Left lung (tissue), 10 donors: Measurements from ENCODE around the gene VEPH1. TPM values are rescaled to one million over a fixed set of nuclear protein-coding genes. Genes with fewer than 3 reads are reported as not detected.

ENCODE experiments used
- ATAC-seq: fragments of 200-7000 bp; cut with Tn5 transposase; one replicate; pipeline ENCODE4 v1.9.1; 2020; ENCODE audit warnings: moderate library complexity
- DNase-seq, 4 donors: peaks; one replicate each; pipeline ENCODE4 v3.0.0-alpha.2; 2013 to 2020
- H3K27ac ChIP-seq, 2 donors: fragments of 200-600 bp; sonication (generic) in 1 of 2; one replicate each; pipeline versions ENCODE4 v1.5.0 to v1.8.0; 2020 to 2021
- H3K27me3 ChIP-seq, 2 donors: fragments of 200-600 bp; sonication (generic) in 1 of 2; one replicate each; pipeline versions ENCODE4 v1.5.0 to v1.8.0; 2020 to 2021
- H3K36me3 ChIP-seq, 2 donors: fragments of 200-600 bp; sonication (generic) in 1 of 2; one replicate each; pipeline versions ENCODE4 v1.5.0 to v1.8.0; 2020 to 2021
- H3K4me1 ChIP-seq, 2 donors: fragments of 200-600 bp; one replicate each; pipeline ENCODE4 v1.8.0; 2021
- H3K4me3 ChIP-seq, 2 donors: fragments of 200-600 bp; sonication (generic) in 1 of 2; one replicate each; pipeline versions ENCODE4 v1.5.0 to v1.8.0; 2020 to 2021; ENCODE audit warnings: mild to moderate bottlenecking in 1 of 2
- H3K9me3 ChIP-seq, 2 donors: fragments of 200-600 bp; sonication (generic) in 1 of 2; one replicate each; pipeline versions ENCODE4 v1.5.0 to v1.8.0; 2020 to 2021
- intact Hi-C, 2 donors: fragments of 100-400 bp; cut with DNase I; formaldehyde crosslinking; loops; one replicate each; pipeline versions ENCODE4 v1.11.2 to v1.14.2; 2022
- polyA plus RNA-seq, 6 donors: library from polyadenylated mRNA; unstranded; fragments of 120-200 nt; gene quantifications; one replicate each; pipeline ENCODE4 v1.2.1, GENCODE V29; 2013; ENCODE audit not compliant: insufficient read length in 6 of 6
- total RNA-seq, 2 donors: library from RNA; stranded (reverse); fragmentation: NEBNext Ultra II Directional; extraction: Animal tissue kit (Norgen Biotek cat#: 25700); gene quantifications; one replicate each; pipeline ENCODE4 v1.2.1, GENCODE V29; 2021
- TF ChIP-seq, protein P1 (sequence below), 2 donors: fragments of 200-600 bp; sonication (generic) in 1 of 2; IDR thresholded peaks; one replicate each; pipeline versions ENCODE4 v1.5.0 to v1.8.0; 2021; ENCODE audit warnings: antibody characterized with exemption in 2 of 2
- donor health status: DM: no; HTN: yes; CAD: no.
- donor health status: DM: no; HTN: no; CAD: no.

The VEPH1 gene
- total and polyA plus RNA-seq, 8 donors: 30.4 to 143 (median 42.6) TPM

- DNase-seq (peak in 2 of 4 donors; percentile 59 to 71), ATAC-seq (peak; percentile 21)
- TF ChIP-seq, protein P1, sequence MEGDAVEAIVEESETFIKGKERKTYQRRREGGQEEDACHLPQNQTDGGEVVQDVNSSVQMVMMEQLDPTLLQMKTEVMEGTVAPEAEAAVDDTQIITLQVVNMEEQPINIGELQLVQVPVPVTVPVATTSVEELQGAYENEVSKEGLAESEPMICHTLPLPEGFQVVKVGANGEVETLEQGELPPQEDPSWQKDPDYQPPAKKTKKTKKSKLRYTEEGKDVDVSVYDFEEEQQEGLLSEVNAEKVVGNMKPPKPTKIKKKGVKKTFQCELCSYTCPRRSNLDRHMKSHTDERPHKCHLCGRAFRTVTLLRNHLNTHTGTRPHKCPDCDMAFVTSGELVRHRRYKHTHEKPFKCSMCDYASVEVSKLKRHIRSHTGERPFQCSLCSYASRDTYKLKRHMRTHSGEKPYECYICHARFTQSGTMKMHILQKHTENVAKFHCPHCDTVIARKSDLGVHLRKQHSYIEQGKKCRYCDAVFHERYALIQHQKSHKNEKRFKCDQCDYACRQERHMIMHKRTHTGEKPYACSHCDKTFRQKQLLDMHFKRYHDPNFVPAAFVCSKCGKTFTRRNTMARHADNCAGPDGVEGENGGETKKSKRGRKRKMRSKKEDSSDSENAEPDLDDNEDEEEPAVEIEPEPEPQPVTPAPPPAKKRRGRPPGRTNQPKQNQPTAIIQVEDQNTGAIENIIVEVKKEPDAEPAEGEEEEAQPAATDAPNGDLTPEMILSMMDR (IDR thresholded peaks at IDR 0.05): no peak
- Histone ChIP-seq H3K4me3 (no peak overlapping the region), H3K36me3 (no peaks in the 10 kb centered on the region), H3K9me3 (no peaks in the 10 kb centered on the region), H3K27ac (no peak overlapping the region), H3K4me1 (no peaks in the 10 kb centered on the region), H3K27me3 (no peaks in the 10 kb centered on the region)
- intact Hi-C loops: no loop called here
Measured at GRCh38 chr3:157369727-157370421, 133.3 kb downstream of the VEPH1 start.

GRCh38 chr3:157368171-157368570 lies 135.0 kb downstream of the VEPH1 start:
- H3K27ac ChIP-seq: no peak overlapping the region
- intact Hi-C loops: no loop called here
- no peaks in the 10 kb centered on the region for H3K9me3 ChIP-seq
- no peaks in the 10 kb centered on the region for H3K36me3 ChIP-seq
- no peak overlapping the region for H3K4me3 ChIP-seq
- no peaks in the 10 kb centered on the region for H3K4me1 ChIP-seq
- DNase-seq: no peak
- H3K27me3 ChIP-seq: no peaks in the 10 kb centered on the region
- TF ChIP-seq, protein P1 (IDR thresholded peaks at IDR 0.05): no peak
- ATAC-seq: no peak

GRCh38 chr3:157363393-157363792 lies 139.8 kb downstream of the VEPH1 start:
- DNase-seq (peak in 1 of 4 donors; percentile 24), ATAC-seq (no peak)
- Histone ChIP-seq H3K4me3 (no peak overlapping the region), H3K9me3 (no peaks in the 10 kb centered on the region), H3K27me3 (no peaks in the 10 kb centered on the region), H3K27ac (no peak overlapping the region), H3K36me3 (peaks cover 0 to 9% of the 10 kb centered on the region in 2 donors), H3K4me1 (no peaks in the 10 kb centered on the region)
- TF ChIP-seq, protein P1 (IDR thresholded peaks at IDR 0.05): no peak
- intact Hi-C loops: no loop called here

- Histone ChIP-seq H3K9me3 (no peaks in the 10 kb centered on the region), H3K27ac (no peak overlapping the region), H3K4me1 (no peaks in the 10 kb centered on the region), H3K4me3 (no peak overlapping the region), H3K27me3 (no peaks in the 10 kb centered on the region), H3K36me3 (peaks cover 0 to 9% of the 10 kb centered on the region in 2 donors)
- ATAC-seq (no peak), DNase-seq (no peak)
- intact Hi-C loops: no loop called here
- TF ChIP-seq, protein P1 (IDR thresholded peaks at IDR 0.05): no peak
Measured at GRCh38 chr3:157362348-157362747, 140.9 kb downstream of the VEPH1 start.

- intact Hi-C loops: no loop called here
- no peak overlapping the region for H3K4me3 ChIP-seq
Measured at GRCh38 chr3:157360044-157360443, 143.2 kb downstream of the VEPH1 start.

More at GRCh38 chr3:157360044-157360443, 143.2 kb downstream of the VEPH1 start:
- H3K4me1 ChIP-seq: no peaks in the 10 kb centered on the region
- no peak overlapping the region for H3K27ac ChIP-seq
- TF ChIP-seq, protein P1 (IDR thresholded peaks at IDR 0.05): no peak
- H3K36me3 ChIP-seq: peaks cover 0 to 9% of the 10 kb centered on the region in 2 donors
- DNase-seq: no peak
- H3K9me3 ChIP-seq: no peaks in the 10 kb centered on the region
- peak; percentile 46 for ATAC-seq
- no peaks in the 10 kb centered on the region for H3K27me3 ChIP-seq
